Vagina (tissue), 2 donors: ENCODE measurements around the gene SCGN. TPM values are rescaled to one million over a fixed set of nuclear protein-coding genes. Genes with fewer than 3 reads are reported as not detected.

Experiments used
- DNase-seq, 2 donors: peaks; one replicate each; pipeline ENCODE4 v3.0.0-alpha.2; 2017; ENCODE audit errors: extremely low spot score in 2 of 2
- H3K27ac ChIP-seq: fragments of 200-600 bp; sonication (generic); one replicate; pipeline ENCODE4 v1.5.1; 2019
- H3K27me3 ChIP-seq: fragments of 200-600 bp; sonication (generic); one replicate; pipeline ENCODE4 v1.5.1; 2019
- H3K36me3 ChIP-seq, 2 donors: fragments of 200-600 bp; sonication (generic); one replicate each; pipeline ENCODE4 v1.5.1; 2017 to 2019
- H3K4me1 ChIP-seq: fragments of 200-600 bp; sonication (generic); one replicate; pipeline ENCODE4 v1.5.1; 2019
- H3K4me3 ChIP-seq, 2 donors: fragments of 200-600 bp; sonication (generic); 1 replicate in 1 of 2; 2 replicates in 1 of 2; pipeline ENCODE4 v1.5.1; 2016 to 2019
- H3K9me3 ChIP-seq: fragments of 200-600 bp; sonication (generic); one replicate; pipeline ENCODE4 v1.5.1; 2019
- CTCF ChIP-seq, 3 experiments: fragments of 450-650 bp in 2 of 3; fragments of 200-600 bp in 1 of 3; sonication (generic) in 1 of 3; IDR thresholded peaks; one replicate each; pipeline ENCODE4 v1.5.1; 2017 to 2019; ENCODE audit warnings: antibody characterized with exemption in 3 of 3, mild to moderate bottlenecking in 2 of 3, moderate library complexity in 2 of 3
- POLR2A ChIP-seq, 2 donors: fragments of 450-650 bp; IDR thresholded peaks; one replicate each; pipeline ENCODE4 v1.6.1; 2017; ENCODE audit warnings: antibody characterized with exemption in 2 of 2, mild to moderate bottlenecking in 2 of 2, moderate library complexity in 2 of 2
- POLR2AphosphoS5 ChIP-seq, 2 donors: sonication (generic); formaldehyde crosslinking; IDR thresholded peaks; one replicate each; pipeline ENCODE4 v1.9.0; 2017; ENCODE audit warnings: antibody characterized with exemption in 2 of 2, mild to moderate bottlenecking in 2 of 2, low read depth in 1 of 2; ENCODE audit not compliant: insufficient read depth in 1 of 2
- intact Hi-C: fragments of 100-400 bp; cut with DNase I; formaldehyde crosslinking; loops from one replicate; pipeline ENCODE4 v1.15.1; 2023
- total RNA-seq: library from RNA; depleted of rRNA; stranded (reverse); fragments of >200 nt; gene quantifications from one replicate; pipeline ENCODE4 v1.2.3, GENCODE V29; 2016

The SCGN gene
- total RNA-seq, 1 donor from 2014 or later: not detected

DNA sequence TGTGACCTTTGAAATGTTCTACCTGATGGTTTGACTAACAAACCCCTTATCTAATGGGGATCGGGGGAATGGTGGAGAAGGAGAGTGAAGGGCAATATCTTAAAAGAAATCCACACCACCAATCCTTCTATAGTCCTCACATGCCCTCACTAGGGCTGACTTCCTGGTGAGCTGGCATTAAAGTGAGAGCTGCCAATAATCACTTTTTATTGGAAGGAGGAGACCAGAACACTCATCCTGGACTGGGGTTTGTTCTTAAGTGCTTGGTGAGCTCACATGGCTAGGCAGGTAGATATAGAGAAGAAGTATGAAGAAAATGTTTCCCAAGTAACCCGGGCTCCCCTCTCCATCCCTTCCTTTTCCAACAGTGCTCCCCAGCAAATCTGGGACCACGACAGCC lies 49.8 kb downstream of the SCGN start:
- no peak for DNase-seq
- Histone ChIP-seq H3K27ac (no peak overlapping the region), H3K36me3 (no peaks in the 10 kb centered on the region), H3K4me3 (no peak overlapping the region), H3K4me1 (no peaks in the 10 kb centered on the region), H3K27me3 (no peaks in the 10 kb centered on the region), H3K9me3 (no peaks in the 10 kb centered on the region)
- TF ChIP-seq CTCF (IDR thresholded peaks at IDR 0.05) (no peak), POLR2AphosphoS5 (IDR thresholded peaks at IDR 0.05; ENCODE audit: insufficient read depth in 1 of 2, low read depth in 1 of 2) (no peak), POLR2A (IDR thresholded peaks at IDR 0.05) (no peak)
- intact Hi-C loops: no loop called here

DNA sequence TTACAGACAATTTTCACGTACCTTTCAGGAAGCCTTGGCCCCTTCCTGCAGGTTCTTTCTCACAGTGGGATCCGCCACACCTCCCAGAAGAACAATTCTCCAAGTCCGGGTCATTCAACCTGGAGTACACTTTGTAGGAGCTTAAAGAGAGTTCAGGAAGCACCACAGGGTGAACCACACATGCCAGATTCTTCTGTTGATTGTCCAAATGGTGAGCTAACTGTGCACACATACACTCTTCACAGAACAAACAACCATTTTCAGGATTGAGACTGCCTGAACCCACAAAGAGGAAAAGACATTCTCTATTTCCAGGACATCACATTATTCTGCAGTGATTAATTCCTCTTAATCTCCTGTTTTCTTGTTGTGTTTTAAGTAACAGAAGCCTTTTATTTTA lies 51.0 kb downstream of the SCGN start:
- no peak for DNase-seq
- no peaks in the 10 kb centered on the region for H3K9me3 ChIP-seq
- TF ChIP-seq POLR2AphosphoS5 (IDR thresholded peaks at IDR 0.05; ENCODE audit: insufficient read depth in 1 of 2, low read depth in 1 of 2) (no peak), POLR2A (IDR thresholded peaks at IDR 0.05) (no peak), CTCF (IDR thresholded peaks at IDR 0.05) (no peak)
- H3K4me3 ChIP-seq: no peak overlapping the region
- H3K36me3 ChIP-seq: no peaks in the 10 kb centered on the region
- H3K4me1 ChIP-seq: no peaks in the 10 kb centered on the region
- intact Hi-C loops: no loop called here
- H3K27ac ChIP-seq: no peak overlapping the region
- H3K27me3 ChIP-seq: no peaks in the 10 kb centered on the region

- no peaks in the 10 kb centered on the region for H3K4me1 ChIP-seq
- no peak overlapping the region for H3K27ac ChIP-seq
- H3K36me3 ChIP-seq: no peaks in the 10 kb centered on the region
- no peak for TF ChIP-seq POLR2AphosphoS5 (IDR thresholded peaks at IDR 0.05; ENCODE audit: insufficient read depth in 1 of 2, low read depth in 1 of 2)
- no peak for TF ChIP-seq POLR2A (IDR thresholded peaks at IDR 0.05)
- TF ChIP-seq CTCF (IDR thresholded peaks at IDR 0.05): no peak
- H3K9me3 ChIP-seq: no peaks in the 10 kb centered on the region
- no peak overlapping the region for H3K4me3 ChIP-seq
- DNase-seq: no peak
- no peaks in the 10 kb centered on the region for H3K27me3 ChIP-seq
- intact Hi-C loops: no loop called here
Observed at GRCh38 chr6:25704001-25704400, 52.0 kb downstream of the SCGN start.

GRCh38 chr6:25706314-25707014 lies 54.4 kb downstream of the SCGN start:
- Histone ChIP-seq H3K4me3 (no peak overlapping the region), H3K27ac (no peak overlapping the region), H3K4me1 (no peaks in the 10 kb centered on the region), H3K27me3 (no peaks in the 10 kb centered on the region), H3K9me3 (no peaks in the 10 kb centered on the region), H3K36me3 (no peaks in the 10 kb centered on the region)
- TF ChIP-seq CTCF (IDR thresholded peaks at IDR 0.05) (no peak), POLR2A (IDR thresholded peaks at IDR 0.05) (no peak), POLR2AphosphoS5 (IDR thresholded peaks at IDR 0.05; ENCODE audit: insufficient read depth in 1 of 2, low read depth in 1 of 2) (no peak)
- no peak for DNase-seq
- intact Hi-C loops: no loop called here

DNA sequence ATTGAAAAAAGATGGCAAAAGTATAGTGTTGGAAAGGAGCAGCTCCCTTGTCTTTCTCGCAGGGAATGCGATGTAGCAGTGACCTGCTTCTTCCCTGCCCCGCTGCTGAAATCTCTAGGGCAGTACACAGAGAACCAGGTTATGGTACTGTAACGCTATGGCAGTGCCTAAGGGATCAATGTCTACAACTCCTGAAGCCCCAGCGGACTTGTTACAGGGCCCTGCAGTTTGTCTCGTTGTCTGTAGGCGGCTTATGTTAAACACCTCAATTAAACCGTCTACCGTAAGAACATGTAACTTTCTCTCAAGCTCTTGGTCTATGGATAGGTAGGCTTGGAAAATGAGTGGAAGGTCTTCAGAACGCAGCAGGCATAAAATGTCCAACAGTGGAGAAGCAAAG lies 57.7 kb downstream of the SCGN start:
- no peak for DNase-seq
- no peaks in the 10 kb centered on the region for H3K36me3 ChIP-seq
- TF ChIP-seq CTCF (IDR thresholded peaks at IDR 0.05) (no peak), POLR2AphosphoS5 (IDR thresholded peaks at IDR 0.05; ENCODE audit: insufficient read depth in 1 of 2, low read depth in 1 of 2) (no peak), POLR2A (IDR thresholded peaks at IDR 0.05) (no peak)
- H3K27me3 ChIP-seq: no peaks in the 10 kb centered on the region
- no peaks in the 10 kb centered on the region for H3K9me3 ChIP-seq
- no peak overlapping the region for H3K27ac ChIP-seq
- no peaks in the 10 kb centered on the region for H3K4me1 ChIP-seq
- no peak overlapping the region for H3K4me3 ChIP-seq
- intact Hi-C loops: no loop called here
